NCI-H128 (cell line): ENCODE measurements around the gene LMF1.

Source experiments
- DNase-seq: peaks from one replicate; lab custom pipeline; 2025; ENCODE audit not compliant: unreplicated experiment; lab: John Stamatoyannopoulos, UW

The LMF1 gene

DNA sequence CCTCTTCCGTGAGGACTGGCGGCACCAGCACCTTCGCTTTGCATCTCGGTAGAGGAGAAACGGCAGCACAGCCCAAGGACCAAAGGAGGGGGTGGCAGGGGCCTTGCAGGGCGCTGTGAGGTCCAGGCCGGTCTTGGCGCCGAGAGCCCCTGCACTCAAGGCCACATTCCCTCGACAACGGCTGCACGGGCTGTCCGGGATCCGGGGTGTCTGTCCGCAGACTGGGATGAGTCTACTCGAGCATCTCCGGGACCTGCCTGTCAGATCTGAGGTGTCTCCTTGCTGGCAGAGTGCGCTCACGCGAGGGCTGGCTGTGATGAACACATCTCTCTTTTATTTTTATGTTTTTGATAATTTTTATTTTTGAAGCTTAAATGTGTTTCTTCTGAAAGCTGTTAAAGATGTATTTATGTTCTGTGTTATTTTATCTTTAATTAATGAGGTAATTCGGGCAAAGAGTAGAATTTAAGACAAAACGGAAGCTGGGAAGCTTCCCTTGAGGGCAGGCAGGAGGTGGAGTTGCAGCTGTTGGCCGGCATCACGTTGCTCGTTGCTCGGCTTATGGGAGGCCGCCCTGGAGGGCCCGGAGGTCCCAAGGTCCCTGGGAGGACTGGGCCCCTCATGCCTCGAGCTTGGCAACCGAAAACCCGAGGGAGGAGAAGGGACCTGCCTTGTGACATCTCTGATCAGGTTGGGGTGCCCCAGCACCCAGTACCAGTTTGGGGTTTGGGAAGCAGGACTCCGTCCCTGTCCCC is 15.0 kb upstream of the LMF1 start:
- no peak for DNase-seq

DNA sequence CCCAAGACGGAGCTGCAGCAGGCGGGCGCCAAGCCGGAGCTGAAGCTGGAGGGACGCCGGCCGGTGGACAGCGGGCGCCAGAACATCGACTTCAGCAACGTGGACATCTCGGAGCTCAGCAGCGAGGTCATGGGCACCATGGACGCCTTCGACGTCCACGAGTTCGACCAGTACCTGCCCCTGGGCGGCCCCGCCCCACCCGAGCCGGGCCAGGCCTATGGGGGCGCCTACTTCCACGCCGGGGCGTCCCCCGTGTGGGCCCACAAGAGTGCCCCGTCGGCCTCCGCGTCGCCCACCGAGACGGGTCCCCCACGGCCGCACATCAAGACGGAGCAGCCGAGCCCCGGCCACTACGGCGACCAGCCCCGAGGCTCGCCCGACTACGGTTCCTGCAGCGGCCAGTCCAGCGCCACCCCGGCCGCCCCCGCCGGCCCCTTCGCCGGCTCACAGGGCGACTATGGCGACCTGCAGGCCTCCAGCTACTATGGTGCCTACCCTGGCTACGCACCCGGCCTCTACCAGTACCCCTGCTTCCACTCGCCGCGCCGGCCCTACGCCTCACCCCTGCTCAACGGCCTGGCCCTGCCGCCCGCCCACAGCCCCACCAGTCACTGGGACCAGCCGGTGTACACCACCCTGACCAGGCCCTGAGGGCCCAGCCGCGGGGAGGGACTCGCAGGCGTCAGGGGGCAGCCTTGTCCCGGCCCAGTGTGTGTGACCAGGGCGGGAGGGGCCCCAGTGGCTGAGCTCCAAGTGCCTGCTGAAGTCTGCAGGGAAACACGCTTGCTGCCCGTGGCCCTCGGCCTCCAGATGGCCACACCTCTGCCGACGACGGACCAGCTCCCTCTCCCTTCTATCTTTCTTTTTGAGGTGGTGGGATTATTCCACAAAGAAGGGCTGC is 14.2 kb upstream of the LMF1 start:
- DNase-seq = no peak

DNA sequence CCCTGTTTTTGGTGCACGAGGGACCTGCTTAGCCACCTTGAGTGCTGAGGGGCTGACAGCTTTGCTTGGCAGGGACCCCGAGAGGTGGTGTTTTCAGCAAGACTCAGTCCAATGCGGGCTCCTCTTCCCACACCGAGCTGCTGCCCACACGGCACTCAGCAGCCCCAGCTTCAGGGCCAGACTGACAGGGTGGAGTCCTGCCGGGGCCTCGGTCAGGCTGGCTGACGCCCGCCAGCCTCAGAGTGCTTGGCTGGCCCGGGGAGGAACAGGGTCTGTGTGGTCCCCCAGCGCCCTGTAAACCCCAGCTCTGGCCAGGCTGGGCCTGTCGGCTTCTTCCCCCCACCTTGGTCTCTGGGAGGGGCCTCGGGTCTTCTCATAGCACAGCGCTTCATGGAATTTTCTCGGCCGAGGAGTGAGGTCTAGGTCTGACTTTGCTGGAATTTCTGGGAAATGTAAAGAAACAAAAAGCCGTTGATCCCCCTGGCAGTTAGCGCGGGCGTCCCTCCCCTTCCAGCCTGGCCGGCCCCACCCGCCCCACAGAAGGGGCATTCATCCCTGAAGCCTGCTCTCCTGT is 13.4 kb upstream of the LMF1 start:
- DNase-seq = no peak

DNA sequence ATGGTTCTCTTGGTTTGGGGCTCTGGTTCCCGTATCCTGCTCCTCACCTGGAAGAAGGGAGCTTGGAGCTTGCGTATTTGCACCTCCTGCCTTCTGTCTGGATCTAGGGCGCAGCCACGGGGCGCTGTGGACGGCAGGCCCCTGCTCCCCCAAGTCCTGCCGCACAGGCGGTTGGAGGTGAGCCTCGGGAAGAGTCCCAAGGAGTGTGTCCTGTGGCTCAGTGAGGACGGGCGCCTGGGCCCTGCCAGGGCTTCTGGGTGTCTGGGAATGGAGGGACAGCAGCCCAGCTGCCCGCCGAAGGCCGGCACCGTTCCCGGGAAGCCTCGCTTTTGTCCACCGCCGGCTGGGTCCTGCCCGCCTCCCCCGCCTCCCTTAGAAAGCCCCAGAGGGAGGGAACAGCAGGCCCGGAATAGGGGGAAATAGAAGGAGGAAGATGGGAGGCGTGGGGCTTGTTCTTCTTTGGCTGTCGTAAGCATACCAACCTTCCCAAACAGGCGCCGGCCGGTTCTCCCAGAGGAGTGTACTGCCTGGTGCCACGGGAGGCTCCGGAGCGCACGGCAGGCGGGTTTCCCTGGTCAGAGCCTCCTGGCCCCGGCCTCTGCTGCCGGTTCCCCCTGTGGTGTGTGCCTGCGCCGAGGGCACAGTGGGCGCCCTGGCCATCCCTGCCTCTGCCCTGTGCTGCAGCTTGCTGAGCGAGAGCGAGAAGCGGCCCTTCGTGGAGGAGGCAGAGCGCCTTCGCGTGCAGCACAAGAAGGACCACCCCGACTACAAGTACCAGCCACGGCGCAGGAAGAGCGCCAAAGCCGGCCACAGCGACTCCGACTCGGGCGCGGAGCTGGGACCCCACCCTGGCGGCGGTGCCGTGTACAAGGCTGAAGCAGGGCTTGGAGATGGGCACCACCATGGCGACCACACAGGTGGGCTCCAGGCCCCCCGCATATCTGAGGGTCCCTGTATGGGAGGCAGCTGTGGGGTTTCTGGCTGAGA is 12.6 kb upstream of the LMF1 start:
- no peak for DNase-seq

DNA sequence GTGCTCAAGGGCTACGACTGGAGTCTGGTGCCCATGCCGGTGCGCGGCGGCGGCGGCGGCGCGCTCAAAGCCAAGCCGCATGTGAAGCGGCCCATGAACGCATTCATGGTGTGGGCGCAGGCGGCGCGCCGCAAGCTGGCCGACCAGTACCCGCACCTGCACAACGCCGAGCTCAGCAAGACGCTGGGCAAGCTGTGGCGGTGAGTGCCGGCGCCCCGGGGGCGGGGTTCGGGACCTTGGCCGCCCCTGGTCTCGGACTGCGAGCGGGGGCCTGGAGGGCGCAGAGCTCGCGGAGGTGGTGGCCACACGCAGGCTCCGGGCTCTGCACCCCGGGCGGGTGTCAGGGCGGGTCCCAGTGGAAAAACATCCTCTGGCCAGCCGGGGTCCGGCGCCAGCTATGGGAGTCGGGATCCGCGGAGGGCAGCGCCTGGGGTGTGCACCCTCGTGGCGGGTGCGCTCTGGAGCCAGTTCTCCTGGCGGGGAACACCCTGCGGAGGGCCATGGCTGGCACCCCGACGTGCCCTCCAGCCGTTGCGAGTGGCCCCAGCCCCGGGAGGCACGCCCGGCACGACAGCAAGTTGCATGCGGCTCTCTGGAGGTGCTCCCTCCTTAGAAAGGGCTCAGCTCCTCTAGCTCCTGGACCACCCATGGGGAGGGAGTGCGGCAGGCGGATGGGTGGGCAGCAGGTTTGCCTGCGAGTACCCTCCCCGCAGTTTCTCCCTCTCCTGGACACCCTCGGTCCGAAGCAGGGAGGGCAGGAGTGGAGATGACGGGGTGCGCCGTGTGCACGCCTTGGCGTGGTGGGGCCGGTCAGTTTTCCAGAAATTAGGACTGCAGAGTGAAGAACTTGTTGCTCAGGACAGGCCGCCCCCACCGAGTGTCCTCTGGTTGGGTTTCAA is 11.6 kb upstream of the LMF1 start:
- DNase-seq = no peak

DNA sequence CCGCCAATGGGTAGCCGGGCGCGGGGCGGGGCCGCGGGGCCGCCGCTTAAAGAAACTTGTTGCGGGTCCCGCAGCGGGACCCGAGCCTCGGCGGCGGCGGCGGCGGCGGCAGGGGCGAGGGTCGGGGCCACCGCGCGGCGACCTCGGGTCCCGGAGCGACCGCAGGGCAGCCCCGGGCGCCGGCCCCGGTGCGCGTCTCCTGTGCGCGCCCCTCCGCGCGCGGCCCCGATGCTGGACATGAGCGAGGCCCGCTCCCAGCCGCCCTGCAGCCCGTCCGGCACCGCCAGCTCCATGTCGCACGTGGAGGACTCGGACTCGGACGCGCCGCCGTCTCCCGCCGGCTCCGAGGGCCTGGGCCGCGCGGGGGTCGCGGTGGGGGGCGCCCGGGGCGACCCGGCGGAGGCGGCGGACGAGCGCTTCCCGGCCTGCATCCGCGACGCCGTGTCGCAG is 10.9 kb upstream of the LMF1 start, which contains the start of gene SOX8:
SOX8 (plus strand) TSS at position 76 of the 450 bp plus-strand sequence; CDS start at position 229, 153 bp downstream.
- DNase-seq = no peak

DNA sequence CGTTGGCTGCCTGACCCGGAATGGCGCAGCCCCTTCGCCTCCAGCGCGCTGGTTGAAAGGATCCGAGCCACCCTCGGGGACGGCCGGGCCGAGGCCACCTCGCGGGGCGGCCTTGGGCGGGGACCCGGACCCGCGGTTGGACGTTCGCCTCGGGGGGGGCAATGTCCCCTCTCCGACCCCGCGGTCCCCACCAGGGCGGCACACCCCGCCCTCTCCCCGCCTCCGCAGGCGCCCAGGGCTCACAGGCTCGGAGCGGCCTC is 9.7 kb upstream of the LMF1 start:
- DNase-seq = no peak

DNA sequence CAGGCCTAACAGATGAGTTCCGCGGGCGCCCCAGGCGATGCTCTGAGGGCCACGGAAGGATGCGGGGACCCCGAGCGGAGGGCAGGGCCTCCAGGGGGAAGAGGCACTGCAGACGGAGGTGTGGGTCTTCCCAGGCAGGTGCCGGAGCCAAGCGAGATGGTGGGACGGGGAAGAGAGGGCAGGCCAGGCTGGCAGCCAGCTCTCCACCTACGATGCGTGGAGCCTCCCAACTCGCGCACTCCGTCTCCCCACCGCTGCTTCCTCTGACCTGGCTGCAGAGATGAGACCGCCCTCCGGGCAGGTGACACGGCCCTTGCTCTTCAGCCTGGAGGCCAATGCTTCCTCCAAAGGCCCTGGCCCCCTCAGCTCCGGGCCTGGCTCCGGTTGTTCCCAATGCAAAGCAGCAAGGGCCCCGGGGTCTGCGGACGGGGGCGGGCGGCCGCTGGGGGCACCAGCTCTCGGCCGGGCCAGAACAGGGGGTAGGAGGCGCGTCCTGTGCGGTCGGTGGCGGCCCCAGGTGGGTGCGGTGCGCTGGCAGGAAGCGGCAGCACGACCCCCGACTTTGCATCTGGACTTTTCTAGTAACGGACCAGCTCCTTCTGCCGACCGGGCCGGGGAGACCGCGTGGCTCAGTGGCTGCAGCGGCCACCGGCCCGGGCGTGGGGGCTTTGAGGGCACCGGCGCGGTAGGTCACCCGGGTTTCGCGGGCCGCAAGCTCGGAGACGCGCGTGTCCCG is 9.2 kb upstream of the LMF1 start:
- no peak for DNase-seq

DNA sequence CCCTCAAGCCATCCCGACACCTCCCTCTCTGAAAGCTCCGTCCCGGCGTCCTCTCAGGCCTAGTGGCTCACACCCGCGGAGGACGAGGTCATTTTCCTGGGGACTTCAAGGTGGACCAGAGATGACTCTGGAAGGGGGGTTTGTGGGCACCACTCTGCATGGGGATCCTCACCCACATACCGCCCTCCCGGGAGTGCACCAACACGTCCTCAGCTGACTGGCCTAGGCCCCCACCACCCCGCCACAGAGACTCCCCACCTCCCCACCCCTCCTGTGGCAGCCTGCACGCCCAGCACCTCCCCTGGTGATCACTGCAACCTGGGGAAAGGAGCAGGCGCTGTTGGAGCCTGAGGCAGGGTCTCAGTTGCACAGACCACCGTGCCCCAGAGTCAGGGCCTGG is 8.4 kb upstream of the LMF1 start:
- no peak for DNase-seq

DNA sequence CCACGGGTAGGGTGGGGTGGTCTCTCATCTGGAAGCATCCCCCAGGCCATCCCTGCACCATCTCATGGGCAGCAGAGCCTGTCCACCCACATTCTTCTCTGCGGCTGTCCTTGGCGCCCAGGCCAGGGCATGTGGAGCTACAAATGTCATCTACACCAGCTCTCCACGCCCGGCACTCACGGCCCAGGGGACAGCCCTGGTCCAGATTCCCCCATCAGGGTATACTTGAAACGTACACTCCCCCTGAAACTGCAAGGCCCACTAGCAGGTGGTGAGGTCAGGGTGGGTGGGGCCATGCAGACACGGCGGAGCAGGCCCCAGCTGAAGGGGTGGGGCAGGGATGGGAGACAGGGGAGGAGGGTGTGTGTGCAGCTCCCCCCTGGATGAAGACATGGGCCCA is 7.6 kb upstream of the LMF1 start:
- DNase-seq = no peak

DNA sequence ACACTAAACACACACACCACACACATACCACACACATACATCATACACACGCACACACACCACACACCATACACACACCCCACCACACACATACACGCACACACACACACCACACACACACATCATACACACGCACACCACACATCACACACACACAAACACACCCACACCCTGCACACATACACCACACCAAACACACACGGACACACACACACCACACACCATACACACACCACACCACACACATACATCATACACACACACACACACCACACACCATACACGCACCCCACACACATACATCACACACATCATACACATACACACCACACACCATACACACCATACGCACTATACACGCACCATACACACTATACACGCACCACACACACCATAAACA is 7.1 kb upstream of the LMF1 start:
- DNase-seq = no peak

DNA sequence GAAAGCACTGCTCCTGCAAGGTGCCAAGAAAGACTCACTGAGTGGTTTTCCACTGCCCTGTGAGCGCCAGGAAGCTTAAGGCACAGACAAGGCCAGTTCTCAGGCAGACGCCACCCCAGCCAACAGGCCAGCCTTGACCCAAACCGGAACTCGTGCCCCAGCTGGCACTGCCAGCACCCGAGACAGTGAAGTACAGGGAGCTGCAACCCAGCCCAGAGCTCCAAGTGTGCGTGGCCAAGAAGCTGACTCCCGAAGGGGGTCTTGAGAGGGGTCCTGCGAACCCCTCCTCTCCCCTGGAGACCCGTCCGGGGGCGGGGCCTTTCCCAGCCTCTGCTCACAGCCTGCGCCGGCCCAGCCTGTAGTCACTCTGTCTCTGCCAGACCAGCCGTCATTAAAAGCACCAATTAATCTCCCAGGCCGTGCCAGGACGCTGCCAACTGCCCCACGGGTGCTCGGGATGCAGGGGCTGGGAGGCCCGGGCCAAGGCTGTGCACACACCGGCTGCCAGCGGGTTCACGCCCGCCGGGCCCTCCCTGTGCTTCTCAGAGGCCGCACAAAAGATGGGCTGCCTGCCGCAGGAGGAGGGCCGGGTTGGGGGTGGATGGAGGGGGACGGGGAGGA is 6.4 kb upstream of the LMF1 start:
- DNase-seq = no peak

DNA sequence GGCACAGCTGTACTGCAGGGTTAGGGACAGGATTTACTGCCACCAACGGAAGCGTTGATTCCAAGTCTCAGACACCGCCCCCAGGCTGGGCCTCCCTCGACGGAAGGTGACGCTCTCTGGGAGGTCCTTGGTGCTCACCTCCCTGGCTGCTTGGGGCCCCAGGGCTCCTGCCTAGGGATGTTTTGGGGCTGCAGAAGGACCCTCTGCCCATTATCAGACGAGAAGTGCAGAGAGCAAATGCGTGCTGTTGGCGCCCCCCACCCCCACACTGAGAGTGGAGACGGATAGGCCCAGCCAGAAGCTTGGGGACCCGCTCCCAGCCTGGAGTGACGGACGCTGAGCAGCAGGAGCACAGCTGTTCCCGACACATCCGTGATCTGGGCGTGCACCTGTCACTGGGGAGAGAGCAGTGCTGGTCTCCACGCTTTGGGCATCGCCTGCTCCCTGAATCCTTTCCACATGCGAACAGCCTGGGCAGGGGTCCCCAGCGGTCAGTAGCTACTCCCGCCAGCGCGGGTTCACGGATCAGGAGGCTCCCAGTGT is 5.7 kb upstream of the LMF1 start:
- DNase-seq = no peak

DNA sequence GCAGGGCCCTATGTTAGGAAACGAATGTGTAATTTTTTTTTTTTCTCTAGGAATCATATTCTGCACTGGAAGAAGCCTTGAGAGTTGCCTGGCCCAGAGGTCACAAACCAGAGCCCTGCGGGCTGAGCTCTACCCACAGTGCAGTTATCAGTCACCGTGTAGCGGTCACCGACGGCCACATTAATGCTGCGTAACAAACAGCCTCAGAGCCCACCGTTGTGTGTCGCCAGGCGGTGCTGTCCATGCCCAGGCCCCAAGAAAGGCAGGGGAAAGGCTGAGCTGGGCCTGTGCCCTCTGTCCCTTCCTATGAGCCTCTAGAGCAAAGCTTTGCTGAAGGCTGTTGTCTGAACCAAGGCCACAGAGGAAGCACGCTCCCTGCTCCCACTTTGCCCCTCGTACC is 4.5 kb upstream of the LMF1 start:
- no peak for DNase-seq

DNA sequence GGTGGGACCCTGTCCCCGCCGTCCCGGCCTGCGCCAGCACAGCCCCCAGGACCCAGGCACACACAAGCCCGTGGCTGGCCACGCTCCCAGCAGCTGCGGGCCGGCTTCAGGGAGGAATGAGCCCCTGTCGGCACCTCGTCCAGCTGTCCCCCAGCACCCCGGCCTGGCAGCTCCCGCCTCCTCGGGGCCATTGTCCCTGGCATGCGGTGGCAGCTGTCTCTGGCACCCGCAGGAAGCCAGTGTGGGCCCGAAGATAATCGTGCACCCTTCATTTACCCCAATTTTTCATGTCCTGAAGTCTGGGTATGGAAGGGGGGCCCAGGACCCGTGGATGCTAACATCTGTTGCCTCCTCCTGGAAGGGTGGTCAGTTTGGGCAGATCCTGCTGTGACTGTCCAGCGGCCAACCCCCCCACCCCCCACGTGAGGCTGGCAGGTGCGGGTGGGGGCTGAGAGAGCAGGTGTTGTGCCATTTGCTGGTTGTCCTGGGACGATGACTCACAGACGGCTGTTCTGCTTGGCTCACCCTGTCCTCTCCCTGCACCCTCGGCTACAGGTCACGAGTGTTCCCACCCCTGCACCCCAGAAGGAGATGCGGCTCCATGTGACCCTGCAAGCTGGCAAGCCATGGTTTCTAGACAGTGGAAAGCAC is 4.0 kb upstream of the LMF1 start:
- DNase-seq = no peak

DNA sequence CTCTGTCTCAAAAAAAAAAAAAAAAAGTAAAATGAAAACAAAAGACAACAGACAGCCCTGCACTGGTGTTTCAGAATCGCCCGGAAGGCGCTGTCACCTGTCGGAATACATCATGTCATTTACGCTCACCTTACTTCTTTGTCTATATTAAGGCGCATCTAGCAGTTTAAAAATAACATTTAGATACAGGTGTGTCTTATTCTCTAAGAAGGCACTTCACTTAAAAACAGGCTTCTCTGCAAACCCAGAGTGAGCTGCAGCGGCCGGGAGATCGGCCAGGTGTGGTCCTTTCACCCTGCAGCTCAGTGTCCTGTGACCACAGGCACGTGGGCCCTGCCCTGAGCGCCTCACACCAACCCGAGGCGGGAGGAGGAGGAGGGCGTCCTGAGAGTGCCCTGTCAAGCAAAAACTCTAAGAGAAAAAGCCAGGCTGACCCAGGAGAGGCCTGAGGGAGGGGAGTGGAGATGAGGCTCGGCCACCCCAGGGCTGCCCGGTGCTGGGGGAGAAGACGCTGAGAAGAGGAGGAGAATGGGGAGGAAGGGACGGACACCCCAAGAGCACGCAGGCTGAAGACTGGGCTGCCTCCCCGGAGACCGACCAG is 3.3 kb upstream of the LMF1 start:
- no peak for DNase-seq

DNA sequence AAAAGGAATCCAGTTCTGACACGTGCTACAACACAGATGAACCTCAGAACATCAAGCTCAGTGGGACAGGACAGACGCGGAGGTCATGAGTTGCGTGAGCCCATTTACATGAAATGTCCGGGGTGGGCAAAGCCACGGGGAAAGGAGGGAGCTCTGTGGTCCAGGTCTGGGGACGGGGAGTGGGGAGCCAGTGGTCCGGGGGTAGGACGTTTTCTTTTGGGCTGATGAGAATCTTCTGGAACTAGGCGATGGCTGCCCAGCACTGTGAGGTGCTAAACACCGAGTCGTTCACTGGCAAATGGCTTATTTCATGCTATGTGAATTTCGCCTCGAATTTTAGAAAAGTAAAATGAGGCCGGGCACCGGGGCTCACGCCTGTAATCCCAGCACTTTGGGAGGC is 2.6 kb upstream of the LMF1 start:
- DNase-seq = no peak
